Measurements from ENCODE around the gene USP15.
A peak's percentile ranks its signal among the peaks of the same experiment; 100 is the strongest.

USP15 gene

DNA sequence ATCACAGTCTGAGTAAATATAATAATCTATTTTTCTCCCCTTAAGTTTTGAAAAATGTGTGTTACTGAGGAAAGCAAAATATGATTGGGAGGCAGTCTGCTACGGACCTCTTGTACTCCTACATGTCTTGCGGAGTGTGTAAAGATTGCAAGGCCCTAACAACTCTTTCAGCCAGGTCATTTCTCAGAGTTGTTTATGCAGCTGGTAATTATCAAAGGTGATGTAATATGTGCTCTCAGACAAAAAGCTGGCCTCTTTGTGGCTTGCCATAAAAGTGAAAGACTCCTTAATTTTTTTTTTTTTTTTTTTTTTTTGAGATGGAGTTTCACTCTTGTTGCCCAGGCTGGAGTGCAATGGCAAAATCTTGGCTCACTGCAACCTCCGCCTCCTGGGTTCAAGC, 165.9 kb downstream of the USP15 start:
- no peaks in the 10 kb centered on the region for H3K4me1 ChIP-seq
- no peaks in the 10 kb centered on the region for H3K9me3 ChIP-seq (ENCODE audit: control insufficient read depth, low read length)
- H3K4me2 ChIP-seq (ENCODE audit: low read length): no peak overlapping the region
- H3K36me3 ChIP-seq (ENCODE audit: control insufficient read depth, insufficient read depth, low read length): no peaks in the 10 kb centered on the region
- H3K4me3 ChIP-seq (ENCODE audit: low read depth, low read length): no peak overlapping the region
- no peak overlapping the region for H2AFZ ChIP-seq
- H3K9ac ChIP-seq: no peak overlapping the region
- H3K27me3 ChIP-seq (ENCODE audit: control insufficient read depth, insufficient read depth, low read length): no peaks in the 10 kb centered on the region
- TF ChIP-seq CTCF (IDR thresholded peaks at IDR 0.05): no peak
- H3K79me2 ChIP-seq: no peaks in the 10 kb centered on the region
- no peak overlapping the region for H3K27ac ChIP-seq

- H3K27ac ChIP-seq: no peak overlapping the region
- H3K4me1 ChIP-seq: no peaks in the 10 kb centered on the region
- no peak overlapping the region for H3K4me2 ChIP-seq (ENCODE audit: low read length)
- H3K36me3 ChIP-seq (ENCODE audit: control insufficient read depth, insufficient read depth, low read length): no peaks in the 10 kb centered on the region
- no peaks in the 10 kb centered on the region for H3K9me3 ChIP-seq (ENCODE audit: control insufficient read depth, low read length)
- no peaks in the 10 kb centered on the region for H3K27me3 ChIP-seq (ENCODE audit: control insufficient read depth, insufficient read depth, low read length)
- TF ChIP-seq CTCF (IDR thresholded peaks at IDR 0.05): no peak
- H3K79me2 ChIP-seq: no peaks in the 10 kb centered on the region
- no peak overlapping the region for H2AFZ ChIP-seq
- H3K4me3 ChIP-seq (ENCODE audit: low read depth, low read length): no peak overlapping the region
- H3K9ac ChIP-seq: no peak overlapping the region
Observed at GRCh38 chr12:62429457-62429856, 169.3 kb downstream of the USP15 start.

DNA sequence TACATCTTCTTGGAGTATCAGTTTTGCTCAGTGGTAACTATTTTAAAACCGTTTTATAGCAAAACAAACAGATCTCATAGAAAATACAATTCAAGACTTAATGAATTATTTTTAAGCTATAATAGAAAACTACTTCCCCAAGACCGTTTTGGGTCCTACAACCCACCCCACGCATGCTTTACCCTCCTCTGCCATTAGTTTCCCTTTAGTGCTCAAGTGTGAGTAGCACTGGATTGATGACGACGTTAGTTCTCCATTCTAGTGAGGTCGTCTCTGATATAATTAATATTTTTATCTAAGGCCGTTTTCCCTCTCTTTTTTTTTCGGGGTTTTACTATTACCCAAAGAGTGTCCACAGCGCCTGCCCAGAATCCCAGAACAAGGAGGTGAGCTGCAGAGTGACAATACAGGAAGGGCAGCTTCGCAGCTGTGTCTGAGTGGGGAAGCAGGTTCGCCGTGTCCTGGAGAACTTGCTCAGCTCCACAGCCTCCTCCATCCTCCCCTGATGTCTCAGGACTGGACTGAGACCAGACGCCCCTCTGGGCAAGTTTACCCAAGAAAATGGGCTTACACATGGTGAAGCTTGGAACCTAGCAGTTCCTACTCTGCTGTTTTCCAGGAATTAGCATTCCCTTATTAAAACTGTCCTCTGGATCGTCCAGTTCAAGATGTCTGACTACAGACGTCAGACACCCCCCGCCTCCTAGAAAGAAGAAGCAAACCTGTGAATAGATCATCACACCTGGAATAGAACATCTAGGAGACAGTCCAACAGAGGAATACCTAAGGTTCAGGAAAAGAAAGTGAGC, 174.5 kb downstream of the USP15 start:
- peak overlapping the region; percentile 55 for H3K4me3 ChIP-seq (ENCODE audit: low read depth, low read length)
- no peaks in the 10 kb centered on the region for H3K27me3 ChIP-seq (ENCODE audit: control insufficient read depth, insufficient read depth, low read length)

DNA sequence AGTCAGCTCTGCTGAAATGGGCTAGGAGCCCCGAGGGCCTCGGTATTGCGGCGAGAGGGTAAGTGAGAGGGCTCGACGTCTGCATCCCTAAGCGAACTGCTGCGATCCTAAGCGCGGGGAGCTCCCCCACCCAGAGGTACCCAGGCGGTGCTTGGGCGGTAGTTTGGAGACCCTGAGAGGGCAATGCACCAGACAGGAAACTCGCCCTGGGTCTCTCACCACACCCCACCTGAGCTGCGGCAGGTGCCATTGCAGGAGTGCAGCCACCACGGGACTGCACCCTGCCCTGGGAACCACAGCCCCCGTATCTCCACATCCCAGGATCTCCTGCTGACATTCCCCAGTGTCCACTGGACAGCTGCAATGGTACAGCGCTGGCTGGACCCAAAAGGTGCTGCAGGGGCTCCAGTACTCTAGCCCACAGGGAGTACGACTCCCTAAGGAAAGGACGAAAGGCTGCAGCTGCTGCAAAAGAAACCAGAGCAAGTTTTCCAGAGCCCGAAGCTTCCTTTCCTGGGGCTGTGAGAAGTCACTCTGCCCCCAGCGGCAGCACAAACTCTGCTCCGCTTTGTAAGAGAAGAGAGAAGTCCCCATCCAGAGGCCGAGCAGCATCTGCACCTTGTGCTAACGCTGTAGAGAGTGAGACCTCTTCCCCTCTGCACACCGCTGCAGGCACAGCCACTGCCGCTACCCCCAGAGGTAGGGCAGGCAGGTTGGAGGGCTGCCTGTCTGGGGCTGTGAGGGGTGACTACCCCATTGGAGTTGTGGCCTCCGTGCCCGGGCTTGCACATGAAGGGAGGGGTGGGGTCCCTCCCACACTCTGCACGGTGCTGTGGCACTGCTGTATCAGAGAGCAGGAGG, 175.3 kb downstream of the USP15 start:
- H3K4me3 ChIP-seq (ENCODE audit: low read depth, low read length): peak overlapping the region; percentile 55
- H2AFZ ChIP-seq: peak overlapping the region; percentile 91
- peak overlapping the region; percentile 81 for H3K4me2 ChIP-seq (ENCODE audit: low read length)
- H3K27ac ChIP-seq: no peak overlapping the region
- H3K9me3 ChIP-seq (ENCODE audit: control insufficient read depth, low read length): no peaks in the 10 kb centered on the region
- H3K9ac ChIP-seq: no peak overlapping the region
- H3K4me1 ChIP-seq: no peaks in the 10 kb centered on the region
- TF ChIP-seq CTCF (IDR thresholded peaks at IDR 0.05): peak; percentile 50
- H3K27me3 ChIP-seq (ENCODE audit: control insufficient read depth, insufficient read depth, low read length): no peaks in the 10 kb centered on the region
- H3K79me2 ChIP-seq: no peaks in the 10 kb centered on the region
- H3K36me3 ChIP-seq (ENCODE audit: control insufficient read depth, insufficient read depth, low read length): no peaks in the 10 kb centered on the region

More for the DNA sequence above, 174.5 kb downstream of the USP15 start:
- Histone ChIP-seq H3K36me3 (ENCODE audit: control insufficient read depth, insufficient read depth, low read length) (no peaks in the 10 kb centered on the region), H3K9ac (no peak overlapping the region), H3K79me2 (no peaks in the 10 kb centered on the region), H2AFZ (peak overlapping the region; percentile 91), H3K4me1 (no peaks in the 10 kb centered on the region), H3K27ac (no peak overlapping the region), H3K9me3 (ENCODE audit: control insufficient read depth, low read length) (no peaks in the 10 kb centered on the region), H3K4me2 (ENCODE audit: low read length) (peak overlapping the region; percentile 81)
- no peak for TF ChIP-seq CTCF (IDR thresholded peaks at IDR 0.05)

Data from parathyroid adenoma (tissue), 2 donors.